Measurements from ENCODE around the gene TCP11L1. TPM values are rescaled to one million over a fixed set of nuclear protein-coding genes. Genes with fewer than 3 reads are reported as not detected.

TCP11L1 gene
- total RNA-seq, 3 donors from 2014 or later (not counting 1 experiment from before 2014, with no cell fraction given) = 20.7 to 24.5 (median 22.7) TPM

DNA sequence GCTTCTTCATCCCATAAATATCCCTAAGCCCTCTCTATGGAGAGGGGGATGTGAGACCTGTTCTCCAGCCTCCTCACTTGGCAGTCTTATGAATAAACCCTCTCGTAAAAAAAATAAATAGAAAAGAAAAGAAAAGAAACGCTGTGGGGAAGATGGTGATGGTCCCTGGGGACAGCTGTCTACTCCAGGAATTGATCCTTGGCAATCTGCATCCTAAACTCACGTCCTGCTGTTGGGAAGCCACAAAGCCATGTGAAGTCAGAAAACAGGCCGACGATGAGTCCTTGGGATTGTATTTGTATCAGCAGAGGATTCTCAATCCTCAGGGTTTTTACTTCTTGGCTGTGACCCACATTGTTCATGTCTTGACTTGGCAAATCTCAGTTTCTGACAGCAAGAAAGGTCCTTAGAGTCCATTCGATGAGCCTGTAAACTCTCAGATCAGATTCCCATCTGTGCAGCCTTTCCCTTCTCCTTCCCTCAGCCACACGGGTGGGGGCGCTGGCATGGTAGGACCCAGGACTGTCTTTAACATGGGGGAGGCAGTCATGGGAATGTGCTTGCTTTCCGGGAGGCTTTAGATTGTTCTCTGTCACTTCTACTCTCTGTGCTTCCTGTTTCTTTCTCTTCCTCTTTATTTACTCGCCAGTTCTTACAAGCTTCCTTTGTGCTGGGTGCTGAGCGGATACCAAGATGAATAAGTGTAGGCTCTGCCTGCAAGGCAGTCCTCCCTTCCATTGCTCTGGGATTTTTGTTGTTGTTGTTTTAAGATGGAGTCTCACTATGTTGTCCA is 24.9 kb downstream of the TCP11L1 start:
- no peak for ATAC-seq
- peaks cover 21 to 24% of the 10 kb centered on the region in 2 donors for H3K4me1 Mint-ChIP-seq
- Histone ChIP-seq H3K27ac (ENCODE audit: low read length) (no peak overlapping the region), H3K4me3 (ENCODE audit: low read length) (no peak overlapping the region), H3K9me3 (ENCODE audit: control insufficient read depth, insufficient read depth, low read length) (no peaks in the 10 kb centered on the region), H3K27me3 (ENCODE audit: control insufficient read depth, insufficient read depth, low read length) (no peaks in the 10 kb centered on the region), H3K4me1 (ENCODE audit: control insufficient read depth, insufficient read depth, low read length) (peaks cover 20% of the 10 kb centered on the region), H3K36me3 (ENCODE audit: control insufficient read depth, insufficient read depth, low read length) (peaks cover 39% of the 10 kb centered on the region)
- no peaks in the 10 kb centered on the region for H3K27me3 Mint-ChIP-seq (ENCODE audit: low read depth in 2 of 2)
- no peak for TF ChIP-seq CTCF (IDR thresholded peaks at IDR 0.05)
- peaks cover 7% of the 10 kb centered on the region for H3K36me3 Mint-ChIP-seq
- H3K27ac Mint-ChIP-seq = peak overlapping the region; percentile 77 to 78
- no peak for DNase-seq
- WGBS (ENCODE audit: insufficient coverage) = 82% methylated on average over 8 of the region's 11 CpGs
- no peaks in the 10 kb centered on the region for H3K9me3 Mint-ChIP-seq
- intact Hi-C loops (cut with micrococcal nuclease) = loop anchor here (2.0 kb wide), 1 partner anchor 179 kb away; no protein-coding TSS in a partner anchor
- H3K4me3 Mint-ChIP-seq = no peak overlapping the region

- no peaks in the 10 kb centered on the region for H3K27me3 ChIP-seq (ENCODE audit: control insufficient read depth, insufficient read depth, low read length)
- DNase-seq = no peak
- H3K27ac ChIP-seq (ENCODE audit: low read length) = no peak overlapping the region
- no peaks in the 10 kb centered on the region for H3K9me3 ChIP-seq (ENCODE audit: control insufficient read depth, insufficient read depth, low read length)
- peaks cover 20% of the 10 kb centered on the region for H3K4me1 ChIP-seq (ENCODE audit: control insufficient read depth, insufficient read depth, low read length)
- Mint-ChIP-seq H3K36me3 (peaks cover under 1% of the 10 kb centered on the region), H3K4me3 (no peak overlapping the region), H3K27me3 (ENCODE audit: low read depth in 2 of 2) (no peaks in the 10 kb centered on the region), H3K9me3 (no peaks in the 10 kb centered on the region), H3K4me1 (peaks cover 21 to 24% of the 10 kb centered on the region in 2 donors), H3K27ac (peak overlapping the region in 1 of 2 donors; percentile 78)
- peaks cover 41% of the 10 kb centered on the region for H3K36me3 ChIP-seq (ENCODE audit: control insufficient read depth, insufficient read depth, low read length)
- ATAC-seq = no peak
- WGBS (ENCODE audit: insufficient coverage) = 92% methylated on average over 5 of the region's 5 CpGs
- no peak overlapping the region for H3K4me3 ChIP-seq (ENCODE audit: low read length)
- TF ChIP-seq CTCF (IDR thresholded peaks at IDR 0.05) = no peak
- intact Hi-C loops (cut with micrococcal nuclease) = loop anchor here (1.0 to 2.0 kb wide), 3 partner anchors 105 to 256 kb away; no protein-coding TSS in a partner anchor
Observed at GRCh38 chr11:33064866-33065265, 25.5 kb downstream of the TCP11L1 start.

DNA sequence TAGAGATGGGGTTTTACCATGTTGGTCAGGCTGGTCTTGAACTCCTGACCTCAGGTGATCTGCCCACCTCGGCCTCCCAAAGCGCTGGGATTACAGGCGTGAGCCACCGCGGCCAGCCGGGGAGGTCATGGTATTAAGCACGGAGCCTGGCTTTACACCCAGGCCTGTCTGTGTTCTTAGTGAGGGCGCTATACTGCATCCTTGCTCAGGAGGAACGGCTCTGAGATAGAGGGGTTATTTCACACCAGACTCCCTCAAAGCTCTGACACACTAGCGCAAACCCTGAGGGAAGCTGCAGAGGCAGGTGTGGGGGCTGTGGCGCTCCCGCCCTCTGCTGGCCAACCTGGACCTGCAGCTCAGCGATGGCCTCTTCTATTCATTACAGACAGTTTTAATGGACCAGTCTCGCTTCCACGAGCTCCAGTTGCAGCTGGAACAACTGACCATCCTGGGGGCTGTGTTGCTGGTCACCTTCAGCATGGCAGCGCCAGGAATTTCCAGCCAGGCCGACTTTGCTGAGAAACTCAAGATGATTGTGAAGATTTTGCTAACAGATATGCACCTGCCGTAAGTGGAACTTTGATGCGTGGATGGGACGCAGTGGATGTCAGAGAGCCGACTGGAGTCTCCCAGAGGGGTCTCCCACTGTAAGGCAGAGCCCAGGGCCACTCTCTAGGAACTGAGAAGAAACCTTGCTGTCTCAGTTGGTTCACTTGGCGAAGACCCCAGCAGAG is 26.2 kb downstream of the TCP11L1 start:
- no peaks in the 10 kb centered on the region for H3K27me3 Mint-ChIP-seq (ENCODE audit: low read depth in 2 of 2)
- peak overlapping the region in 1 of 2 donors; percentile 42 for H3K27ac Mint-ChIP-seq

More for the DNA sequence above, 26.2 kb downstream of the TCP11L1 start:
- Histone ChIP-seq H3K4me1 (ENCODE audit: control insufficient read depth, insufficient read depth, low read length) (peaks cover 20% of the 10 kb centered on the region), H3K36me3 (ENCODE audit: control insufficient read depth, insufficient read depth, low read length) (peaks cover 39% of the 10 kb centered on the region), H3K27ac (ENCODE audit: low read length) (no peak overlapping the region), H3K4me3 (ENCODE audit: low read length) (no peak overlapping the region), H3K27me3 (ENCODE audit: control insufficient read depth, insufficient read depth, low read length) (no peaks in the 10 kb centered on the region), H3K9me3 (ENCODE audit: control insufficient read depth, insufficient read depth, low read length) (no peaks in the 10 kb centered on the region)
- intact Hi-C loops (cut with micrococcal nuclease) = loop anchor here (1.0 to 2.0 kb wide), 3 partner anchors 105 to 256 kb away; no protein-coding TSS in a partner anchor
- DNase-seq (peak; percentile 62 to 85), ATAC-seq (peak; percentile 87 to 93 (median 92))
- peak; percentile 83 for TF ChIP-seq CTCF (IDR thresholded peaks at IDR 0.05)
- Mint-ChIP-seq H3K36me3 (no peaks in the 10 kb centered on the region), H3K4me3 (no peak overlapping the region), H3K4me1 (peaks cover 21 to 24% of the 10 kb centered on the region in 2 donors), H3K9me3 (no peaks in the 10 kb centered on the region)
- 81% methylated on average over 22 of the region's 22 CpGs for WGBS (ENCODE audit: insufficient coverage)

Measured in natural killer cell (primary cell).